NCI-H345 treated with DMSO at 0.1 percent for 48 hours (cell line): ENCODE results near the gene AVPI1.
"Not testable (repeated sequence)": the region's sequence is repeated elsewhere in the genome, so short reads cannot be mapped to it uniquely, and the experiment has no call there.

Experiments
- DNase-seq: peaks from one replicate; lab custom pipeline; 2025; ENCODE audit not compliant: unreplicated experiment; lab: John Stamatoyannopoulos, UW

Gene AVPI1

GRCh38 chr10:97713339-97713825 is 26.3 kb upstream of the AVPI1 start, which contains the start of gene MARVELD1:
Gene MARVELD1, plus strand, starts transcription at chr10:97713730. Its CDS starts 147 bp downstream, at chr10:97713877.
- DNase-seq, result no peak

GRCh38 chr10:97711640-97712572 is 24.9 kb upstream of the AVPI1 start:
- DNase-seq, result no peak

- DNase-seq, result peak; percentile 5
Measured at GRCh38 chr10:97708976-97709946, 22.2 kb upstream of the AVPI1 start.

- DNase-seq, result no peak
Measured at GRCh38 chr10:97708167-97708566, 21.1 kb upstream of the AVPI1 start.

- no peak for DNase-seq
Measured at GRCh38 chr10:97707134-97707861, 20.3 kb upstream of the AVPI1 start.

GRCh38 chr10:97705006-97705670 is 18.1 kb upstream of the AVPI1 start:
- no peak for DNase-seq

GRCh38 chr10:97704341-97704740 is 17.3 kb upstream of the AVPI1 start:
- DNase-seq, result no peak

- DNase-seq, result no peak
Measured at GRCh38 chr10:97703398-97704067, 16.5 kb upstream of the AVPI1 start.

GRCh38 chr10:97701438-97702069 is 14.5 kb upstream of the AVPI1 start:
- peak; percentile 36 for DNase-seq

GRCh38 chr10:97698072-97698655 is 11.1 kb upstream of the AVPI1 start:
- not testable (repeated sequence) for DNase-seq

- DNase-seq, result no peak
Measured at GRCh38 chr10:97690133-97690532, 3.1 kb upstream of the AVPI1 start.

GRCh38 chr10:97689559-97690020 is 2.5 kb upstream of the AVPI1 start:
- DNase-seq, result no peak

- DNase-seq, result no peak
Measured at GRCh38 chr10:97687785-97688781, 1.0 kb upstream of the AVPI1 start.

GRCh38 chr10:97686301-97686961 is 610 bp downstream of the AVPI1 start:
- DNase-seq, result no peak

GRCh38 chr10:97685395-97685958 is 1.6 kb downstream of the AVPI1 start:
- no peak for DNase-seq

- DNase-seq, result no peak
Measured at GRCh38 chr10:97684866-97685394, 2.1 kb downstream of the AVPI1 start.
